Mesenchymal stem cell (in vitro differentiated cells and primary cell): ENCODE measurements around the gene CEP72.

Experiments used
- DNase-seq: peaks from one replicate; pipeline ENCODE4 v3.0.0-alpha.2; 2013
- H2AFZ ChIP-seq: one replicate; pipeline ENCODE4 v1.6.1; 2013; ENCODE audit warnings: low read depth, mild to moderate bottlenecking, control low read depth, inconsistent platforms, low read length, moderate library complexity
- H2AK5ac ChIP-seq: 2 replicates; pipeline ENCODE4 v1.6.1; 2013; ENCODE audit warnings: low read length, moderate library complexity, mild to moderate bottlenecking, inconsistent platforms; ENCODE audit not compliant: severe bottlenecking
- H2BK120ac ChIP-seq: one replicate; pipeline ENCODE4 v1.6.1; 2013; ENCODE audit warnings: low read depth, mild to moderate bottlenecking, inconsistent platforms, low read length, moderate library complexity
- H2BK12ac ChIP-seq, 2 experiments: one replicate each; pipeline ENCODE4 v1.6.1; 2013; ENCODE audit warnings: inconsistent platforms in 2 of 2, low read length in 2 of 2, mild to moderate bottlenecking in 2 of 2, moderate library complexity in 2 of 2, control low read depth in 1 of 2
- H2BK15ac ChIP-seq: one replicate; pipeline ENCODE4 v1.6.1; 2013; ENCODE audit warnings: mild to moderate bottlenecking, low read depth, inconsistent platforms; ENCODE audit not compliant: poor library complexity, severe bottlenecking
- H2BK5ac ChIP-seq: 2 replicates; pipeline ENCODE4 v1.6.1; 2013; ENCODE audit warnings: low read depth, mild to moderate bottlenecking, low read length, control low read depth, inconsistent platforms; ENCODE audit not compliant: poor library complexity, severe bottlenecking
- H3K14ac ChIP-seq, 2 experiments: one replicate each; pipeline ENCODE4 v1.6.1; 2013; ENCODE audit warnings: inconsistent platforms in 2 of 2, low read length in 2 of 2, control low read depth in 1 of 2, mild to moderate bottlenecking in 1 of 2, moderate library complexity in 1 of 2
- H3K18ac ChIP-seq, 2 experiments: one replicate each; pipeline ENCODE4 v1.6.1; 2013; ENCODE audit warnings: inconsistent platforms in 2 of 2, low read length in 2 of 2, control low read depth in 1 of 2, low read depth in 1 of 2, mild to moderate bottlenecking in 1 of 2
- H3K23ac ChIP-seq, 2 experiments: one replicate each; pipeline ENCODE4 v1.6.1; 2013; ENCODE audit warnings: inconsistent platforms in 2 of 2, low read length in 2 of 2, mild to moderate bottlenecking in 2 of 2, moderate library complexity in 2 of 2, control low read depth in 1 of 2
- H3K27ac ChIP-seq: 2 replicates; pipeline ENCODE4 v1.5.1; 2013; ENCODE audit warnings: mild to moderate bottlenecking, moderate library complexity, low read length, control low read depth, inconsistent platforms; ENCODE audit not compliant: poor library complexity, severe bottlenecking
- H3K27me3 ChIP-seq, 2 experiments: 2 replicates each; pipeline versions ENCODE4 v1.6.1 to v1.7.0; 2013; ENCODE audit warnings: low read length in 2 of 2, mild to moderate bottlenecking in 2 of 2, moderate library complexity in 2 of 2, control low read depth in 1 of 2, inconsistent platforms in 1 of 2; ENCODE audit not compliant: control insufficient read depth in 1 of 2, insufficient read depth in 1 of 2
- H3K36me3 ChIP-seq, 2 experiments: 2 replicates each; pipeline versions ENCODE4 v1.6.1 to v1.7.0; 2013; ENCODE audit warnings: low read length in 2 of 2, control low read depth in 1 of 2, inconsistent platforms in 1 of 2, low read depth in 1 of 2, mild to moderate bottlenecking in 1 of 2; ENCODE audit not compliant: insufficient read depth in 2 of 2, control insufficient read depth in 1 of 2
- H3K4ac ChIP-seq, 2 experiments: one replicate each; pipeline ENCODE4 v1.6.1; 2013; ENCODE audit warnings: inconsistent platforms in 2 of 2, low read length in 2 of 2, mild to moderate bottlenecking in 2 of 2, moderate library complexity in 2 of 2, control low read depth in 1 of 2, low read depth in 1 of 2
- H3K4me1 ChIP-seq: 2 replicates; pipeline ENCODE4 v1.6.1; 2013; ENCODE audit warnings: low read depth, low read length, control low read depth; ENCODE audit not compliant: control insufficient read depth, insufficient read depth
- H3K4me2 ChIP-seq: 2 replicates; pipeline ENCODE4 v1.6.1; 2013; ENCODE audit warnings: low read length, mild to moderate bottlenecking, inconsistent platforms; ENCODE audit not compliant: poor library complexity, severe bottlenecking
- H3K4me3 ChIP-seq, 2 experiments: 2 replicates each; pipeline versions ENCODE4 v1.5.1 to v1.7.0; 2013; ENCODE audit warnings: low read length in 2 of 2, mild to moderate bottlenecking in 2 of 2, control low read depth in 1 of 2, low read depth in 1 of 2; ENCODE audit not compliant: insufficient read depth in 1 of 2
- H3K79me1 ChIP-seq: replicated peaks from 2 replicates; pipeline ENCODE4 v1.6.1; 2013; ENCODE audit warnings: mild to moderate bottlenecking, control low read depth, low read length, inconsistent platforms; ENCODE audit not compliant: poor library complexity, severe bottlenecking
- H3K9ac ChIP-seq: 2 replicates; pipeline ENCODE4 v1.7.0; 2013; ENCODE audit warnings: mild to moderate bottlenecking, low read length, moderate library complexity
- H3K9me3 ChIP-seq: 2 replicates; pipeline ENCODE4 v1.7.0; 2013; ENCODE audit warnings: mild to moderate bottlenecking, low read length; ENCODE audit not compliant: control insufficient read depth
- H4K8ac ChIP-seq: one replicate; pipeline ENCODE4 v1.6.1; 2013; ENCODE audit warnings: inconsistent platforms, mild to moderate bottlenecking, low read length, moderate library complexity
- H4K91ac ChIP-seq: one replicate; pipeline ENCODE4 v1.6.1; 2013; ENCODE audit warnings: mild to moderate bottlenecking, low read length, inconsistent platforms
- WGBS: methylation state at CpG from one replicate; pipeline ENCODE4 v1.1.7; 2013; ENCODE audit warnings: mixed read lengths; 5-methylcytosine and 5-hydroxymethylcytosine counted together

Gene CEP72

DNA sequence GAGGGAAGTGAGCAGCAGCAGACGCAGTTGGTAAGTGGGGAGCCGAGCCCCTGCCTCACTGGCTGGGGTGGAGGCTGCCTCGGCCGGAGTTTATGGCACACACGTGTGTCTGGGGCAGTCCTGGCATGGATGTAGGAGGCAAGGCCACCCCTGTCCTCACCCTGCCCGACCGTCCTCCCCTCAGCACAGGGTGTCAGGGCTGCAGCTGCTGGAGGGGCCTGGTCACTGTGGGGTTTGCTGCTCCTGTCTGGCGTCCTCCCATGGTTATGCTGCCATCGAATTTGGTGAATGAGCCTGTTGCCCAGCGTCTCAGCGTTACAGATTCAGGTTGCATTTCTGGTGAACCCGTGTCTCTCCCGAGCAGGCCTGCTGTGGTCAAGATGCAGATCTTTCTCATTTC lies 32.4 kb downstream of the CEP72 start:
- WGBS = 90% methylated on average over 13 of the region's 13 CpGs
- H2AK5ac ChIP-seq = no peak overlapping the region
- H2BK120ac ChIP-seq = no peak overlapping the region
- H3K4me2 ChIP-seq = no peak overlapping the region
- no peaks in the 10 kb centered on the region for H3K4me1 ChIP-seq
- no peak overlapping the region for H3K18ac ChIP-seq
- H3K79me1 ChIP-seq = peaks cover 19% of the 10 kb centered on the region
- no peaks in the 10 kb centered on the region for H3K9me3 ChIP-seq
- peak overlapping the region; percentile 47 for H4K91ac ChIP-seq
- no peak overlapping the region for H4K8ac ChIP-seq
- H3K27ac ChIP-seq = no peak overlapping the region
- peaks cover 19 to 72% of the 10 kb centered on the region in 2 experiments for H3K36me3 ChIP-seq
- H2AFZ ChIP-seq = no peak overlapping the region
- H2BK5ac ChIP-seq = no peak overlapping the region
- H3K27me3 ChIP-seq = no peaks in the 10 kb centered on the region
- DNase-seq = no peak
- no peak overlapping the region for H3K4me3 ChIP-seq
- H2BK15ac ChIP-seq = no peak overlapping the region
- H2BK12ac ChIP-seq = no peak overlapping the region
- no peak overlapping the region for H3K23ac ChIP-seq
- H3K4ac ChIP-seq = no peak overlapping the region
- no peak overlapping the region for H3K14ac ChIP-seq
- H3K9ac ChIP-seq = no peak overlapping the region

DNA sequence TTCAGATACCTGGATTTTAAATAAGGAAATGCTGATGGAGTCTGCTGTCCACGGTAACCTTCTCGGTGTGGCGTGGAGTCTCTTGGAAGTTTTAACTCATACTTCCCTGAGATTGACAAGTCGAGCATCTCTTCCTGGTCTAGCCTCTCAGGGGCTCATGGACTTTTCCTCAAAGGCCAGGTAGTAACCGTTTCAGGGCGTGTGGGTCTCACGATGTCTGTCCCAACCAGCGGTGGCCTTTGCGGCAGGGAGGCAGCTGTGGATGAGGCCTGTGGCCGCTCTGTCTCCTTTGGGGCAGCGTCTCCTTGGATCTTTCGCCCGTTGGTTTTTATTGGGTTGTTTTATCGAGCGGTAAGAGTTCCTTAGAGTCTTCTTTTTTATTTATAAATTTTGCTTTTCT lies 32.8 kb downstream of the CEP72 start:
- Histone ChIP-seq H3K4me2 (no peak overlapping the region), H2BK5ac (no peak overlapping the region), H3K9ac (no peak overlapping the region), H3K79me1 (peaks cover 19% of the 10 kb centered on the region), H2AK5ac (no peak overlapping the region), H4K8ac (no peak overlapping the region), H3K27ac (no peak overlapping the region), H2BK120ac (no peak overlapping the region), H3K4ac (no peak overlapping the region), H3K18ac (no peak overlapping the region), H3K4me1 (no peaks in the 10 kb centered on the region), H3K9me3 (no peaks in the 10 kb centered on the region), H3K23ac (no peak overlapping the region), H3K14ac (no peak overlapping the region), H2BK15ac (no peak overlapping the region), H3K36me3 (peaks cover 19 to 67% of the 10 kb centered on the region in 2 experiments), H4K91ac (no peak overlapping the region), H2BK12ac (no peak overlapping the region), H2AFZ (no peak overlapping the region), H3K27me3 (no peaks in the 10 kb centered on the region), H3K4me3 (no peak overlapping the region)
- DNase-seq = no peak
- 96% methylated on average over 9 of the region's 15 CpGs for WGBS

DNA sequence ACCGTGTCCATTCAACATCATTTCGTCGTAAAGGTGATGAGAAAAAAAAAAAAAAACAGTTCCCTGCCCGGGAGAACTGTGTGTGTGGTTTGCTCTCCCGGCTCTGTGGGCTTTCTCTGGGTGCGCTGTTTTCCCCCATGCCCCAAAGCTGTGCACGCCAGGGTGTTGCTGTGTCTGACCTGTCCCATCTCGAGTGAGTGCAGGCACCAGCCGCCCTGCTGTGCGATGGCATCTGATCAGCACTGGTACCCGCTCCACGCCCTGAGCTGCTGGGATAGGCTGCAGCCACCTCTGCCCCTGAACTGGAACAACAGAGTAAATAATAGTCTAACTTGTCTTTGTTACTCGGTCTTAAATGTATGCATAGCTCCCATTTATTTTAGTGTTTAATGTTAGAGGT lies 33.3 kb downstream of the CEP72 start:
- 96% methylated on average over 13 of the region's 13 CpGs for WGBS
- Histone ChIP-seq H3K14ac (no peak overlapping the region), H3K4me3 (no peak overlapping the region), H3K18ac (no peak overlapping the region), H2BK5ac (no peak overlapping the region), H3K4me2 (no peak overlapping the region), H3K36me3 (peaks cover 16 to 63% of the 10 kb centered on the region in 2 experiments), H3K9ac (no peak overlapping the region), H3K4ac (no peak overlapping the region), H3K9me3 (no peaks in the 10 kb centered on the region), H3K27me3 (no peaks in the 10 kb centered on the region), H2BK12ac (no peak overlapping the region), H4K91ac (no peak overlapping the region), H2BK120ac (no peak overlapping the region), H4K8ac (no peak overlapping the region), H2AFZ (no peak overlapping the region), H3K4me1 (no peaks in the 10 kb centered on the region), H3K23ac (no peak overlapping the region), H3K27ac (no peak overlapping the region), H3K79me1 (peaks cover 19% of the 10 kb centered on the region), H2BK15ac (no peak overlapping the region), H2AK5ac (no peak overlapping the region)
- no peak for DNase-seq

DNA sequence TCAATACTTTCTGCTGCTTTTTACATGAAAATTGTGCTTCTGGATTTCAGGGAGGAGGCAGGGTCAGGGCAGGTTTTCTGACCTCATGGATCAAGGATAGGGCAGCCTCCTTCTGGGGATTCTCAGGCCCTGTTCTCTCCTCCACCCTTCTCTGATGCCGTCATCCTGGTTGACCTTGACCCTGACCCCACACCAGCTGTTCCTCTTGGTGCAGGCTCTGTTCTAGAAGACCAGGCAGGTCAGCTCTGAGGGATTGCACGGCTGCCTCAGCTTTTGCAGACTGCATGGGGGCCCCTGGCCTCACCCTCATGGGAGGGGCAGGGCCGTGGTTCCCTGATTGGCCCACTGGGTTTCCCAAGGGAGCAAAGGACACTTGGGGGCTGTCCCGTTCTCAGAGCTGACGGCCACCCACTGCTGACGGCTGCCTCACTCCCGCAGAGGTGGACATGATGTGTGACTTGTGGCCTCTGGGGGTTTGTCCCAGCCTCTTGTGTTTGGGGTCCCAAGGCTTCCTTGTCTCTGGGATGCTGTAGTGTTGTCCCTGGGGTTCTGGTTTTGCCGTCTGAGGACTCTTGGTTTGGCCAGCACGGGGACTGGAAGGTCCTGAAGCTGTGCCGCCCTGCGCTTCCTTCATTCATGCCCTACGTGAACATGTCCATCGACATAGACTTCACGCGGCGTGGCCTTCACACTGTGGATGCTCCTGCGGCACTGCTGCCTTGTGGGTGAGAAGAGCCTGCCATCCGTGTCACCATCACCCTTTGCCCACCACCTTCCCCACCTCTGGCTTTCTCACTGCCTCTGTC lies 34.5 kb downstream of the CEP72 start:
- Histone ChIP-seq H3K14ac (no peak overlapping the region), H3K9me3 (no peaks in the 10 kb centered on the region), H3K4me3 (no peak overlapping the region), H3K36me3 (peaks cover 11 to 56% of the 10 kb centered on the region in 2 experiments), H2AK5ac (no peak overlapping the region), H3K27ac (no peak overlapping the region), H4K8ac (no peak overlapping the region), H2AFZ (no peak overlapping the region), H3K4me1 (no peaks in the 10 kb centered on the region), H3K4me2 (no peak overlapping the region), H3K27me3 (no peaks in the 10 kb centered on the region), H3K79me1 (peaks cover 14% of the 10 kb centered on the region), H2BK12ac (no peak overlapping the region), H2BK15ac (no peak overlapping the region), H2BK5ac (no peak overlapping the region), H4K91ac (no peak overlapping the region), H3K4ac (no peak overlapping the region), H3K9ac (no peak overlapping the region), H3K23ac (no peak overlapping the region), H2BK120ac (no peak overlapping the region), H3K18ac (no peak overlapping the region)
- WGBS = 98% methylated on average over 16 of the region's 18 CpGs
- no peak for DNase-seq
